HCT116 (cell line): ENCODE measurements around the gene RYR2. TPM values are rescaled to one million over a fixed set of nuclear protein-coding genes. Genes with fewer than 3 reads are reported as not detected.

ENCODE experiments used
- ATAC-seq: fragments of 200-7000 bp; cut with Tn5 transposase; 2 replicates; pipeline ENCODE4 v1.9.1; 2020; ENCODE audit warnings: mild to moderate bottlenecking, moderate library complexity
- BruUV-seq: library from RNA; stranded (reverse); fragments of 400-500 nt; replicated peaks from 2 replicates; lab custom pipeline; 2021; lab: Mats Ljungman, UMichigan
- CTCF ChIA-PET: fragments of 300-600 bp; sonication (Branson Sonifier 250); formaldehyde crosslinking; loops from one replicate; lab custom pipeline; 2021; ENCODE audit warnings: antibody characterized with exemption; lab: Charles Lee
- POLR2A ChIA-PET: fragments of 300-600, 350-600 bp; sonication (Branson Sonifier 250); formaldehyde crosslinking; loops from one replicate; lab custom pipeline; 2021; ENCODE audit warnings: antibody characterized with exemption; lab: Charles Lee
- RAD21 ChIA-PET, 2 experiments: fragments of 300-600 bp; sonication (Branson Sonifier 250); formaldehyde crosslinking; loops; one replicate each; lab custom pipeline; 2023; ENCODE audit warnings: low total read pairs in 2 of 2; ENCODE audit not compliant: uncharacterized antibody in 2 of 2, unreplicated experiment in 2 of 2, low non-redundant PET in 1 of 2; lab: Charles Lee
- DNase-seq: peaks from one replicate; pipeline ENCODE4 v3.0.0-alpha.2; 2010; ENCODE audit warnings: low read depth, low spot score
- H2AFZ ChIP-seq: fragments of 200-600 bp; shearing (Covaris generic), sonication (generic); 2 replicates; pipeline ENCODE4 v1.6.1; 2017; ENCODE audit warnings: low read depth, mixed run types, mixed read lengths, antibody characterized with exemption, low read length; ENCODE audit not compliant: poor library complexity, severe bottlenecking
- H3K27ac ChIP-seq: 2 replicates; pipeline ENCODE4 v1.5.1; 2012; ENCODE audit warnings: low read depth, low read length
- H3K27me3 ChIP-seq: fragments of 200-600 bp; sonication (generic); 2 replicates; pipeline ENCODE4 v1.6.1; 2016; ENCODE audit warnings: mixed run types, low read length, mixed read lengths; ENCODE audit not compliant: insufficient read depth
- H3K36me3 ChIP-seq, 2 experiments: fragments of 200-500 bp in 1 of 2; fragments of 200-600 bp in 1 of 2; sonication (Bioruptor generic) in 1 of 2; sonication (generic) in 1 of 2; 2 replicates each; pipeline versions ENCODE4 v1.5.1 to v1.6.1; 2014 to 2016; ENCODE audit warnings: low read length in 2 of 2, inconsistent platforms in 1 of 2, mixed read lengths in 1 of 2, mixed run types in 1 of 2; ENCODE audit not compliant: insufficient read depth in 2 of 2, control insufficient read depth in 1 of 2
- H3K4me1 ChIP-seq, 2 experiments: fragments of 200-600 bp in 1 of 2; sonication (generic) in 1 of 2; 2 replicates each; pipeline versions ENCODE4 v1.5.1 to v1.6.1; 2012 to 2017; ENCODE audit warnings: low read length in 2 of 2, inconsistent platforms in 1 of 2, mild to moderate bottlenecking in 1 of 2, mixed read lengths in 1 of 2, mixed run types in 1 of 2, moderate library complexity in 1 of 2; ENCODE audit not compliant: insufficient read depth in 2 of 2, control insufficient read depth in 1 of 2
- H3K4me2 ChIP-seq: fragments of 200-600 bp; sonication (generic); 2 replicates; pipeline ENCODE4 v1.6.1; 2017; ENCODE audit warnings: mixed run types, low read length, mixed read lengths
- H3K4me3 ChIP-seq, 2 experiments: fragments of 200-600 bp in 1 of 2; sonication (generic) in 1 of 2; replicated peaks in 1 of 2; 2 replicates each; pipeline ENCODE4 v1.5.1; 2011 to 2016; ENCODE audit warnings: low read length in 2 of 2, control low read depth in 1 of 2, low read depth in 1 of 2, mild to moderate bottlenecking in 1 of 2, mixed read lengths in 1 of 2, mixed run types in 1 of 2
- H3K79me2 ChIP-seq: fragments of 200-600 bp; sonication (generic); 2 replicates; pipeline ENCODE4 v1.6.1; 2017; ENCODE audit warnings: mild to moderate bottlenecking, mixed run types, low read length, moderate library complexity, mixed read lengths; ENCODE audit not compliant: insufficient read depth
- H3K9ac ChIP-seq: fragments of 200-600 bp; sonication (generic); 2 replicates; pipeline ENCODE4 v1.6.1; 2016; ENCODE audit warnings: low read length, mixed read lengths
- H3K9me2 ChIP-seq: fragments of 200-600 bp; sonication (generic), shearing (Covaris generic); 2 replicates; pipeline ENCODE4 v1.6.1; 2017; ENCODE audit warnings: mixed run types, mild to moderate bottlenecking, moderate library complexity; ENCODE audit not compliant: insufficient read depth
- H3K9me3 ChIP-seq, 2 experiments: fragments of 200-500 bp in 1 of 2; fragments of 200-600 bp in 1 of 2; sonication (Bioruptor generic) in 1 of 2; sonication (generic) in 1 of 2; 2 replicates each; pipeline ENCODE4 v1.6.1; 2014 to 2017; ENCODE audit warnings: low read length in 2 of 2, mixed read lengths in 2 of 2, inconsistent platforms in 1 of 2, low read depth in 1 of 2, mild to moderate bottlenecking in 1 of 2, mixed run types in 1 of 2, moderate library complexity in 1 of 2; ENCODE audit not compliant: control insufficient read depth in 1 of 2, insufficient read depth in 1 of 2
- H4K20me1 ChIP-seq: fragments of 200-600 bp; sonication (generic), shearing (Covaris generic); 2 replicates; pipeline ENCODE4 v1.6.1; 2017; ENCODE audit warnings: mixed run types, mild to moderate bottlenecking, moderate library complexity; ENCODE audit not compliant: insufficient read depth
- ATF3 ChIP-seq: IDR thresholded peaks from 2 replicates; pipeline ENCODE4 v1.6.1; 2012
- JUND ChIP-seq: IDR thresholded peaks from 2 replicates; pipeline ENCODE4 v1.6.1; 2012
- MAX ChIP-seq: IDR thresholded peaks from 2 replicates; pipeline ENCODE4 v1.6.1; 2012
- POLR2A ChIP-seq: IDR thresholded peaks from 2 replicates; pipeline ENCODE4 v1.7.0; 2011; ENCODE audit warnings: borderline replicate concordance; ENCODE audit not compliant: insufficient read depth, insufficient read length; ENCODE audit errors: extremely low read depth
- SP1 ChIP-seq: IDR thresholded peaks from 2 replicates; pipeline ENCODE4 v1.6.1; 2012; ENCODE audit warnings: low read depth
- TCF7L2 ChIP-seq: IDR thresholded peaks from 2 replicates; pipeline ENCODE4 v1.7.0; 2011; ENCODE audit warnings: borderline replicate concordance, inconsistent platforms; ENCODE audit not compliant: insufficient read depth, insufficient read length; ENCODE audit errors: extremely low read depth
- YY1 ChIP-seq: IDR thresholded peaks from 2 replicates; pipeline ENCODE4 v1.6.1; 2011; ENCODE audit warnings: low read length, low read depth, moderate library complexity, mild to moderate bottlenecking; ENCODE audit not compliant: insufficient replicate concordance; ENCODE audit errors: extremely low read depth
- ZBTB33 ChIP-seq: IDR thresholded peaks from 2 replicates; pipeline ENCODE4 v1.6.1; 2011; ENCODE audit warnings: mild to moderate bottlenecking, low read length, moderate library complexity; ENCODE audit not compliant: insufficient replicate concordance; ENCODE audit errors: extremely low read depth
- ZNF274 ChIP-seq: fragments of 200-500 bp; sonication (Bioruptor generic); IDR thresholded peaks from 2 replicates; pipeline ENCODE4 v1.6.1; 2014; ENCODE audit warnings: mild to moderate bottlenecking, low read depth, low read length, inconsistent platforms
- intact Hi-C: fragments of 100-400 bp; cut with micrococcal nuclease; formaldehyde crosslinking; loops from 2 replicates; pipeline ENCODE4 v1.10.0; 2022
- total RNA-seq: library from RNA; stranded (reverse); gene quantifications from one replicate; pipeline ENCODE4 v1.2.1, GENCODE V29; 2021; ENCODE audit not compliant: unreplicated experiment

The RYR2 gene
- total RNA-seq, 1 experiment from 2014 or later = 0.02 TPM

- Histone ChIP-seq H3K4me2 (no peak overlapping the region), H3K4me1 (no peaks in the 10 kb centered on the region), H3K9me2 (no peaks in the 10 kb centered on the region), H3K79me2 (no peaks in the 10 kb centered on the region), H2AFZ (no peak overlapping the region), H3K9me3 (peaks cover 3 to 4% of the 10 kb centered on the region in 2 experiments; a peak in 2 of 4 replicates), H3K4me3 (no peak overlapping the region), H3K27me3 (no peaks in the 10 kb centered on the region), H3K9ac (no peak overlapping the region), H3K27ac (no peak overlapping the region), H4K20me1 (no peaks in the 10 kb centered on the region), H3K36me3 (no peaks in the 10 kb centered on the region)
- no peak for DNase-seq
- ATAC-seq = no peak
- ChIA-PET POLR2A (no interaction called here), RAD21 (no interaction called here), CTCF (no interaction called here)
- TF ChIP-seq ZNF274 = no peak
- TF ChIP-seq TCF7L2 = no peak
- TF ChIP-seq JUND = no peak
- TF ChIP-seq ATF3 = no peak
- TF ChIP-seq ZBTB33 = no peak
- no peak for TF ChIP-seq MAX
- no peak for TF ChIP-seq POLR2A
- no peak for TF ChIP-seq YY1
- no peak for TF ChIP-seq SP1
- BruUV-seq = no TSS peak
- intact Hi-C loops = no loop called here
Measured at GRCh38 chr1:237470712-237471338, 428.8 kb downstream of the RYR2 start.
